EH (cell line): ENCODE data around the gene STK16.
A peak's percentile ranks its signal among the peaks of the same experiment; 100 is the strongest.

Source experiments
- DNase-seq: peaks from one replicate; pipeline ENCODE4 v3.0.0-alpha.2; 2015; ENCODE audit warnings: low read depth

The STK16 gene

DNA sequence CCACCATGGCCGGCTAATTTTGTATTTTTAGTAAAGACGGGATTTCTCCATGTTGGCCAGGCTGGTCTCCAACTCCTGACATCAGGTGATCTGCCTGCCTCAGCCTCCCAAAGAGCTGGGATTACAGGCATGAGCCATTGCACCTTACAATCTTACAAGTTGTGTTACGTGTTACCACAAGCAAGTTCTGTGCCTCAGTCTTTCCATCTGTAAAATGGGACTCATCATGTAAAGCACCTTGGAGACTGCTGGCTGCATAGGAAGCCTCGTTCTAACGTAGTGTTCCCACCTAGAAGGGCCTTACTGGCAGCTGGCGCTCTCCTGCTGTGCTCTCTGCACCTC is 43.9 kb downstream of the STK16 start:
- no peak for DNase-seq

DNA sequence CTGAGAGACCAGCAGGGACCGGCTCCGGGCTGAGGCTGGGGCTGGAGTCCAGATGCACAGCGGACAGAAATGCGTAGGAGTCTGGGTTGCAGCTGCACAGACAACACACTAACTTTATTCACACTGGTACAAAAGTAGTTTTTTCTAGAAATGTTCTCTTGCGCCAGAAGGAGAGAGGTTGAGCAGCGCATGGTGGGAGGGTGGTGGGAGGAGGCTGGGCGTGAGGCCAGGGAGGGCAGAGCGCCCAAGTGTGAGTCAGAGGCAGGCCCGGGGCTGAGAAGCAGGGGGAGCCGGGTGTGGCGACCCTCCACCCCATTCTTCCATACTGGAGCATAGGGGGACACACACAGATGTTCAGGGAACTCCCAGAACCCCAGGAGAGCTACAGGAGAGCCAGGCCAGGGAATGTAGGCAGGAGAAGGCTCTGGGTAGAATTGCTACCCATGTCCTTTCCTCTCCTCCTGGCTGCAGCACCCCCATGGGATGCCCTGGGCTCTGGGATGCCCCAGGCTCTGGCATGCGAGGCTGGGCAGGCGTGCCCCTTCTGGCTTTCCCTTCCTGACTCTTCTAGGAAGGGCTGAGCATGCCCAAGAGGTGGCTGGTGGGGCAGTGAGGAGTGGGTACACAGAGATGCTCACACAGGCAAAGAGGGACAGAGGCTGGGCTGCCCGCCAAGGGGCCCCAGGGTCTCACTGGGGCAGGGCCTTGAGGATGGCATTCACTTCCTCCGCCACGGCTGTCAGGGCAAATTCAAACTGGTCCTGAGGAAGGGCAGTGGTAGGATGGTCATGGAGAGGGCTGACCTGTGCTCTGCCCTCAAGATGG is 44.5 kb downstream of the STK16 start:
- DNase-seq: peak; percentile 84

GRCh38 chr2:219290381-219291171 is 45.3 kb downstream of the STK16 start:
- DNase-seq: no peak

GRCh38 chr2:219291394-219291793 is 46.1 kb downstream of the STK16 start:
- DNase-seq: no peak

- DNase-seq: no peak
These were observed 46.7 kb downstream of the STK16 start for GRCh38 chr2:219291910-219292490.

GRCh38 chr2:219292616-219293015 is 47.3 kb downstream of the STK16 start:
- DNase-seq: no peak

GRCh38 chr2:219293736-219294231 is 48.5 kb downstream of the STK16 start:
- no peak for DNase-seq

DNA sequence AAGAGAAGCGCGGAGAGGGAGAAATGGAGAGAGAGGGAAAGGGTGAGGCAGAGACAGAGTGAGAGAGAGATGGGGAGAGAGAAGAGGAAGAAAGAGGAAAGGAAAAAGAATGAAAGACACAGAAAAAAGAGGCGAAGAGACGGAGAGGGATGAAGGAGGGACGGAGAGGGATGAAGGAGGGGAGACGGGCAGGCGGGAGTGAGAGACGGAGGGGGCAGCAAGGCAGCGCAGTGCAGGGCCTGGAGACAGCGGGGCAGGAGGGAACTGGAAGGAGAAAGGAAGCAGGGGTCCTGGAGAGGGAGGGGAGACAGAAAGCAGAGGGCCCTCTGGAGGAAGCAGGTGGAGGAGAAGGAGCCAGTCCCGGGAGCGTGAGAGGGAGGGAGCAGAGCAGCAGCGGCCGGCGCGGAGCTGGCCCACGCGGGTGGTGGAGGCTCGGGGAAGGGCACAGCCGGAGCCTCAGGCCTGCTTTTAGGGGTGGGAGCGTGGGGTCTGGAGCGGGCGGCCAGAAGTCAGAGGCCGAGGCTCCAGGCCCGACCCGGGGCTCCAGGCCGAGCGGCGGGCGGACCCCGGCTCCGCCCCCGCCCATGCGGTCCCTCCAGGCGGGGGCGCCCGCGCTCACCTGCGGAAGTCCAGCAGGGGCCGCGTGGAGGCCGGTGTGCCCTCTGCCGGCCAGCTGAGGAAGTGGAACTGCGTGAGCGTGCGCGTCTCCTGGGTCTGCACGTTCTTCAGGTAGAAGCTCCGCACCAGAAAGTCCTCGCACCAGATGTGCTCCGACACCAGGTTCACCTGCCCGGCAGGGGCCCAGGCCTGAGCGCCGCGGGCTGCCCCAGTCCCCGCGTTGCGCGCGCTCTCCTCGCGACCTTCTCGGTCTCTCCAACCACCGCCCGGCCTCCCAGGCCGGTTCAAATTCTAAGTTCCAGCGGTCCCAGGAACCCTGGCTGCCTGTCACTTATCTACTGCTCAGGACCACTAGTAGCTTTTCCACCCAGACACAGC is 49.4 kb downstream of the STK16 start:
- peak; percentile 74 for DNase-seq

DNA sequence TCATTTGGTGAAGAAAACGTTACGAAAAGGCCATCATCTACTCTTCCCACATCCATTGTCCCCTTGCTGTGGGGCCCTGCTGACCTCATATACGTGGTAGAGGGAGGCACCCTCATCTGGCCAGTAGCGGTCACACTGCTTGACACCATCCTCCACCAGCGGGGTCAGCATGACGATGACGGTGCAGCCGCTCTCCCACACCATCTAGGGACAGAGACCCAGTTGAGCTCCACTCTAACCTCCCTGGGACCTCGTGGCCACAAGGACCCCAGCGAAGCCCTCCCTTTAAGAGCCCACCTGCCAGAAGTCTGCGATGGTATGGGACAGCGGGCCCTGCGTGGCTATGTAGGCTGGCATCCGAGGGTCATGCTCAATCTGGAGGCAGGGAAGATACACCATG is 50.9 kb downstream of the STK16 start:
- DNase-seq: no peak

GRCh38 chr2:219296631-219297391 is 51.5 kb downstream of the STK16 start:
- no peak for DNase-seq

- DNase-seq: no peak
These were observed 52.6 kb downstream of the STK16 start for GRCh38 chr2:219297766-219298456.

GRCh38 chr2:219298759-219299371 is 53.6 kb downstream of the STK16 start:
- peak; percentile 79 for DNase-seq

DNA sequence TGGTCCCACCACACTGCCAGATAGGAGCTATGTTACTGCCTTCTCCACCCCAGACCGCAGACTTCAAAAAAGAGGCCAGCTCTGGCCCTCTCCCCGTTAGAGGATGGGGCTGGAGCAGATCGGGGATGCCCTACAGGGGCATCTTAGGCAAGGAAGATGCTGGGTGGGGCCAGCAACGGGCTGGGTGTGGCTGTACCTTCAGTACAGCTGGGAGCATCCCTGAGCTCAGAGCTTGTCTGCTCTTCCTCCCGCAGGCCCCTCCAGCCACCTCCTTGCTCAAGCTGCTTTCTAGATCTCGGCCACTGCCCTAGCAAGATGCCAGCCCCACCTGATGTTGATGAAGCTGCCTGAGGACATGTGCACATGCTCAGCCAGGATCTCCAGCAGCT is 54.1 kb downstream of the STK16 start:
- no peak for DNase-seq
